ENCODE results near the gene TRMT1. TPM values are rescaled to one million over a fixed set of nuclear protein-coding genes. Genes with fewer than 3 reads are reported as not detected.

TRMT1 gene
- total and polyA plus RNA-seq, 3 donors from 2014 or later = 35.9 to 50.0 (median 44.8) TPM

GRCh38 chr19:13094106-13094504 is 22.4 kb downstream of the TRMT1 start:
- peaks cover 45% of the 10 kb centered on the region for H3K4me1 ChIP-seq
- 58 to 66% methylated on average over 5 of the region's 5 CpGs for WGBS, 2 donors
- no peaks in the 10 kb centered on the region for H3K36me3 ChIP-seq (ENCODE audit: low read depth, missing control alignments)
- peak overlapping the region in 1 of 2 donors; percentile 80 for H3K27ac ChIP-seq
- no peaks in the 10 kb centered on the region for H3K9me3 ChIP-seq
- H3K4me3 ChIP-seq = no peak overlapping the region
- no peak for DNase-seq
- TF ChIP-seq CTCF (IDR thresholded peaks at IDR 0.05) = no peak
- intact Hi-C loops (cut with DNase I; ENCODE audit: low total_unique reads) = no loop called here
- no peaks in the 10 kb centered on the region for H3K27me3 ChIP-seq

GRCh38 chr19:13093407-13094105 is 23.0 kb downstream of the TRMT1 start:
- peak; percentile 82 for DNase-seq
- TF ChIP-seq CTCF (IDR thresholded peaks at IDR 0.05) (peak; percentile 96 to 99 (median 97)), POLR2A (IDR thresholded peaks at IDR 0.05) (no peak)
- H3K9me3 ChIP-seq = no peaks in the 10 kb centered on the region
- peaks cover 41% of the 10 kb centered on the region for H3K4me1 ChIP-seq
- intact Hi-C loops (cut with DNase I; ENCODE audit: low total_unique reads) = loop anchor here (2.0 kb wide), 1 partner anchor 109 kb away; no protein-coding TSS in a partner anchor
- no peaks in the 10 kb centered on the region for H3K36me3 ChIP-seq (ENCODE audit: low read depth, missing control alignments)
- H3K27ac ChIP-seq = peak overlapping the region in 1 of 2 donors; percentile 80
- 33 to 43% methylated on average over 7 to 11 of the region's 12 CpGs for WGBS, 2 donors
- no peak overlapping the region for H3K4me3 ChIP-seq
- no peaks in the 10 kb centered on the region for H3K27me3 ChIP-seq

GRCh38 chr19:13092606-13093235 is 23.8 kb downstream of the TRMT1 start:
- WGBS, 2 donors = 38 to 73% methylated on average over 4 to 14 of the region's 14 CpGs
- no peak for DNase-seq
- H3K27ac ChIP-seq = peak overlapping the region; percentile 64 to 80
- peaks cover 38% of the 10 kb centered on the region for H3K4me1 ChIP-seq
- H3K36me3 ChIP-seq (ENCODE audit: low read depth, missing control alignments) = no peaks in the 10 kb centered on the region
- TF ChIP-seq CTCF (IDR thresholded peaks at IDR 0.05) (no peak), POLR2A (IDR thresholded peaks at IDR 0.05) (no peak)
- H3K4me3 ChIP-seq = no peak overlapping the region
- intact Hi-C loops (cut with DNase I; ENCODE audit: low total_unique reads) = loop anchor here (2.0 kb wide), 1 partner anchor 108 kb away; no protein-coding TSS in a partner anchor
- H3K27me3 ChIP-seq = no peaks in the 10 kb centered on the region
- no peaks in the 10 kb centered on the region for H3K9me3 ChIP-seq

GRCh38 chr19:13092158-13092543 is 24.4 kb downstream of the TRMT1 start:
- 49 to 55% methylated on average over 2 of the region's 2 CpGs for WGBS, 2 donors
- Histone ChIP-seq H3K9me3 (no peaks in the 10 kb centered on the region), H3K27me3 (no peaks in the 10 kb centered on the region), H3K4me3 (no peak overlapping the region), H3K36me3 (ENCODE audit: low read depth, missing control alignments) (no peaks in the 10 kb centered on the region), H3K4me1 (peaks cover 37% of the 10 kb centered on the region), H3K27ac (peak overlapping the region; percentile 64 to 80)
- TF ChIP-seq CTCF (IDR thresholded peaks at IDR 0.05) = no peak
- TF ChIP-seq POLR2A (IDR thresholded peaks at IDR 0.05) = no peak
- no peak for DNase-seq
- intact Hi-C loops (cut with DNase I; ENCODE audit: low total_unique reads) = loop anchor here (2.0 kb wide), 1 partner anchor 107 kb away; no protein-coding TSS in a partner anchor
